Measurements from ENCODE around the gene BBLN. TPM values are rescaled to one million over a fixed set of nuclear protein-coding genes. Genes with fewer than 3 reads are reported as not detected.
"Not testable (repeated sequence)": the region's sequence is repeated elsewhere in the genome, so short reads cannot be mapped to it uniquely, and the experiment has no call there.

BBLN gene
- polyA plus RNA-seq, 2 donors = 77.5 to 104 TPM

GRCh38 chr9:128124873-128125579 is 35.0 kb upstream of the BBLN start:
- no peak overlapping the region for H3K27ac ChIP-seq (ENCODE audit: low read depth in 2 of 2, low read length in 1 of 2)
- no peaks in the 10 kb centered on the region for H3K9me3 ChIP-seq (ENCODE audit: control insufficient read depth in 2 of 2, insufficient read depth in 1 of 2, low read depth in 1 of 2, low read length in 1 of 2)
- WGBS, 2 donors = 65 to 67% methylated on average over 16 of the region's 16 CpGs
- H3K4me3 ChIP-seq (ENCODE audit: low read depth in 1 of 2, low read length in 2 of 2) = no peak overlapping the region
- no peaks in the 10 kb centered on the region for H3K27me3 ChIP-seq (ENCODE audit: control insufficient read depth in 1 of 2, insufficient read depth in 2 of 2, low read length in 2 of 2)
- H3K4me1 ChIP-seq (ENCODE audit: control insufficient read depth in 2 of 2, insufficient read depth in 2 of 2, low read length in 1 of 2) = peaks cover 0 to 14% of the 10 kb centered on the region in 2 donors
- H3K36me3 ChIP-seq (ENCODE audit: control insufficient read depth in 2 of 2, insufficient read depth in 2 of 2, low read length in 1 of 2) = peaks cover 6 to 39% of the 10 kb centered on the region in 2 donors

DNA sequence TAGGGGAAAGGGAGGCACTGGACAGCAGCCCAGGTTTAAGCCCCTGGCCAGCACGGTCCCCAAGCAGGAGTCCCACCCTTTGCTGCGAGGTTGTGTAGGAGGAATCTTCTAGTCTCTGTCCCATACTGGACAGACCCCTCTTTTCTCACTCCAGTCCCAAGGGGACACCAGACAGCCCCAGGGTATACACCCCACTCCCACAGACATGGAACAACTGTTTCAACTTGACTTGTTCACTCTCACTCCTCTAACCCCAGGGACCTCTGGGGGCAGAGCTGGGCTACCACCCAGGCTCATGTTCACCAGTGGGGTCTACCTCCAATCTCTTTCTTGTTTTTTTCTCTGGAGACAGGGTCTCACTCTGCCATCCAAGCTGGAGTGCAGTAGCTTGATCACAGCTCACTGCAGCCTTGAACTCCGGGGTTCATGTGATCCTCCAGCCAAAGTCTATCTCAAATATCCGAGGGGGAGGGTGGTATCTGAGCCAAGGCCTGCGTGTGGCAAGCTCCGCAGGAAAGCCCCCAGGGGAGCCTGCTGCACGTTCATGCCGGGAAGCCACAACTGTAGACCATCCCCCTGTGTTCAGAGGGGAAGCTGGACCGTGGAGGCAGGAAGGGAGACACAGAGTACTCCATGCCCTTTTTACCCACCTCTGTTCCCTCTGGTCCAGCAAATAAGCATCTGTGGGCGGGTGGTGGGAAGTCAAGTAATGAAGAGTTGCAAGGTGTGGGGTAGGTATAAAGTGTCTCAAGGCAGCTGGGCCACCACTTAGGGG is 34.3 kb upstream of the BBLN start:
- Histone ChIP-seq H3K4me1 (ENCODE audit: control insufficient read depth in 2 of 2, insufficient read depth in 2 of 2, low read length in 1 of 2) (peaks cover 0 to 14% of the 10 kb centered on the region in 2 donors), H3K36me3 (ENCODE audit: control insufficient read depth in 2 of 2, insufficient read depth in 2 of 2, low read length in 1 of 2) (peaks cover 6 to 35% of the 10 kb centered on the region in 2 donors), H3K9me3 (ENCODE audit: control insufficient read depth in 2 of 2, insufficient read depth in 1 of 2, low read depth in 1 of 2, low read length in 1 of 2) (no peaks in the 10 kb centered on the region), H3K27ac (ENCODE audit: low read depth in 2 of 2, low read length in 1 of 2) (peak overlapping the region in 1 of 2 donors; percentile 34), H3K27me3 (ENCODE audit: control insufficient read depth in 1 of 2, insufficient read depth in 2 of 2, low read length in 2 of 2) (no peaks in the 10 kb centered on the region), H3K4me3 (ENCODE audit: low read depth in 1 of 2, low read length in 2 of 2) (peak overlapping the region in 1 of 2 donors; percentile 8)
- WGBS, 2 donors = 36 to 39% methylated on average over 10 of the region's 10 CpGs

GRCh38 chr9:128127568-128127989 is 32.5 kb upstream of the BBLN start, which contains the start of gene PTGES2:
PTGES2 (minus strand) TSS chr9:128127729; CDS start chr9:128127717, 12 bp downstream.
- no peaks in the 10 kb centered on the region for H3K27me3 ChIP-seq (ENCODE audit: control insufficient read depth in 1 of 2, insufficient read depth in 2 of 2, low read length in 2 of 2)
- H3K4me1 ChIP-seq (ENCODE audit: control insufficient read depth in 2 of 2, insufficient read depth in 2 of 2, low read length in 1 of 2) = peaks cover 0 to 14% of the 10 kb centered on the region in 2 donors
- peak within 1 kb of the TSS; percentile 93 to 99 for H3K27ac ChIP-seq (ENCODE audit: low read depth in 2 of 2, low read length in 1 of 2)
- no peaks in the 10 kb centered on the region for H3K9me3 ChIP-seq (ENCODE audit: control insufficient read depth in 2 of 2, insufficient read depth in 1 of 2, low read depth in 1 of 2, low read length in 1 of 2)
- peaks cover 4 to 21% of the 10 kb centered on the region in 2 donors for H3K36me3 ChIP-seq (ENCODE audit: control insufficient read depth in 2 of 2, insufficient read depth in 2 of 2, low read length in 1 of 2)
- 0% methylated on average over 56 of the region's 56 CpGs for WGBS, 2 donors
- peak within 1 kb of the TSS; percentile 80 to 88 for H3K4me3 ChIP-seq (ENCODE audit: low read depth in 1 of 2, low read length in 2 of 2)

- peaks cover 0 to 16% of the 10 kb centered on the region in 2 donors for H3K36me3 ChIP-seq (ENCODE audit: control insufficient read depth in 2 of 2, insufficient read depth in 2 of 2, low read length in 1 of 2)
- H3K4me1 ChIP-seq (ENCODE audit: control insufficient read depth in 2 of 2, insufficient read depth in 2 of 2, low read length in 1 of 2) = peaks cover 0 to 14% of the 10 kb centered on the region in 2 donors
- H3K9me3 ChIP-seq (ENCODE audit: control insufficient read depth in 2 of 2, insufficient read depth in 1 of 2, low read depth in 1 of 2, low read length in 1 of 2) = no peaks in the 10 kb centered on the region
- no peaks in the 10 kb centered on the region for H3K27me3 ChIP-seq (ENCODE audit: control insufficient read depth in 1 of 2, insufficient read depth in 2 of 2, low read length in 2 of 2)
- WGBS, 2 donors = 0% methylated on average over 79 to 82 of the region's 82 CpGs
- peak overlapping the region; percentile 80 to 88 for H3K4me3 ChIP-seq (ENCODE audit: low read depth in 1 of 2, low read length in 2 of 2)
- peak overlapping the region; percentile 93 to 99 for H3K27ac ChIP-seq (ENCODE audit: low read depth in 2 of 2, low read length in 1 of 2)
These were observed 31.9 kb upstream of the BBLN start for GRCh38 chr9:128127990-128128835.

- WGBS, 2 donors = 54 to 56% methylated on average over 29 of the region's 29 CpGs
- Histone ChIP-seq H3K4me1 (ENCODE audit: control insufficient read depth in 2 of 2, insufficient read depth in 2 of 2, low read length in 1 of 2) (peaks cover 0 to 14% of the 10 kb centered on the region in 2 donors), H3K9me3 (ENCODE audit: control insufficient read depth in 2 of 2, insufficient read depth in 1 of 2, low read depth in 1 of 2, low read length in 1 of 2) (no peaks in the 10 kb centered on the region), H3K27ac (ENCODE audit: low read depth in 2 of 2, low read length in 1 of 2) (peak overlapping the region; percentile 93 to 99), H3K4me3 (ENCODE audit: low read depth in 1 of 2, low read length in 2 of 2) (peak overlapping the region; percentile 80 to 88), H3K36me3 (ENCODE audit: control insufficient read depth in 2 of 2, insufficient read depth in 2 of 2, low read length in 1 of 2) (peaks cover 0 to 12% of the 10 kb centered on the region in 2 donors), H3K27me3 (ENCODE audit: control insufficient read depth in 1 of 2, insufficient read depth in 2 of 2, low read length in 2 of 2) (no peaks in the 10 kb centered on the region)
These were observed 31.1 kb upstream of the BBLN start for GRCh38 chr9:128128836-128129590.

GRCh38 chr9:128129976-128130590 is 30.0 kb upstream of the BBLN start:
- not testable (repeated sequence) for H3K36me3 ChIP-seq (ENCODE audit: control insufficient read depth in 2 of 2, insufficient read depth in 2 of 2, low read length in 1 of 2); H3K27ac ChIP-seq (ENCODE audit: low read depth in 2 of 2, low read length in 1 of 2); H3K4me3 ChIP-seq (ENCODE audit: low read depth in 1 of 2, low read length in 2 of 2); H3K27me3 ChIP-seq (ENCODE audit: control insufficient read depth in 1 of 2, insufficient read depth in 2 of 2, low read length in 2 of 2); H3K9me3 ChIP-seq (ENCODE audit: control insufficient read depth in 2 of 2, insufficient read depth in 1 of 2, low read depth in 1 of 2, low read length in 1 of 2)
- H3K4me1 ChIP-seq (ENCODE audit: control insufficient read depth in 2 of 2, insufficient read depth in 2 of 2, low read length in 1 of 2) = peaks cover 0 to 12% of the 10 kb centered on the region in 2 donors
- WGBS, 2 donors = 27 to 30% methylated on average over 11 to 12 of the region's 12 CpGs

DNA sequence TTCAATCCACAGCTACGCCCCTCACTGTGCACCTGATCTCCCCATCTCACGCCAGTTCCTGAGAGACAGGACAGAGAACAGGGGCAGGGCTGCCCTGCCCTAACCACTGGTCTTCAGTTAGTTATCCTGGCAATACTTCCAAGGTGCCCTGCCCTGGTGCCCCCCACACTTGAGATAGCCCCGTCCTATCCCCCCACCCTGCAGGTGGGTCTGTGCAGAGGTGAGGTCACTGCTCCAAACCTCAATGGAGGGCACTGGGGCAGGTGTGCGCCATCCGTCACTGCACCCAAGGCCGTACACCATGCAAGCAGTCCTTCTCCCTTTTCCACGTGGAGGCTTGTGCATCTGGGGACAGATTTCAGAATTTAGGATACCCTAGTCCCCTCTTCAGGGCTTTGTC is 29.4 kb upstream of the BBLN start:
- H3K27me3 ChIP-seq (ENCODE audit: control insufficient read depth in 1 of 2, insufficient read depth in 2 of 2, low read length in 2 of 2); H3K27ac ChIP-seq (ENCODE audit: low read depth in 2 of 2, low read length in 1 of 2); H3K9me3 ChIP-seq (ENCODE audit: control insufficient read depth in 2 of 2, insufficient read depth in 1 of 2, low read depth in 1 of 2, low read length in 1 of 2); H3K4me3 ChIP-seq (ENCODE audit: low read depth in 1 of 2, low read length in 2 of 2); H3K36me3 ChIP-seq (ENCODE audit: control insufficient read depth in 2 of 2, insufficient read depth in 2 of 2, low read length in 1 of 2): not testable (repeated sequence)
- peaks cover 3 to 11% of the 10 kb centered on the region in 2 donors for H3K4me1 ChIP-seq (ENCODE audit: control insufficient read depth in 2 of 2, insufficient read depth in 2 of 2, low read length in 1 of 2)
- 62 to 63% methylated on average over 7 of the region's 7 CpGs for WGBS, 2 donors

GRCh38 chr9:128131346-128131745 is 28.7 kb upstream of the BBLN start:
- not testable (repeated sequence) for H3K27me3 ChIP-seq (ENCODE audit: control insufficient read depth in 1 of 2, insufficient read depth in 2 of 2, low read length in 2 of 2); H3K36me3 ChIP-seq (ENCODE audit: control insufficient read depth in 2 of 2, insufficient read depth in 2 of 2, low read length in 1 of 2); H3K4me3 ChIP-seq (ENCODE audit: low read depth in 1 of 2, low read length in 2 of 2); H3K9me3 ChIP-seq (ENCODE audit: control insufficient read depth in 2 of 2, insufficient read depth in 1 of 2, low read depth in 1 of 2, low read length in 1 of 2); H3K4me1 ChIP-seq (ENCODE audit: control insufficient read depth in 2 of 2, insufficient read depth in 2 of 2, low read length in 1 of 2); H3K27ac ChIP-seq (ENCODE audit: low read depth in 2 of 2, low read length in 1 of 2)
- WGBS, 2 donors = 84 to 86% methylated on average over 8 of the region's 8 CpGs
